ENCODE measurements around the gene KCNK16. TPM values are rescaled to one million over a fixed set of nuclear protein-coding genes. Genes with fewer than 3 reads are reported as not detected.

The KCNK16 gene
- total RNA-seq, 2 donors from 2014 or later: 2.9 TPM; not detected in 1

- Histone ChIP-seq H3K27me3 (no peaks in the 10 kb centered on the region), H3K4me3 (no peak overlapping the region), H3K27ac (no peak overlapping the region), H3K9me3 (no peaks in the 10 kb centered on the region), H3K4me1 (no peaks in the 10 kb centered on the region), H3K36me3 (replicated peaks in 1 of 2; ENCODE audit: insufficient read depth in 1 of 2, low read depth in 2 of 2) (no peaks in the 10 kb centered on the region)
- ATAC-seq (no peak), DNase-seq (no peak)
- intact Hi-C loops (cut with DNase I): no loop called here
- 61 to 84% methylated on average over 3 of the region's 3 CpGs for WGBS, 2 donors
- TF ChIP-seq, protein P1, sequence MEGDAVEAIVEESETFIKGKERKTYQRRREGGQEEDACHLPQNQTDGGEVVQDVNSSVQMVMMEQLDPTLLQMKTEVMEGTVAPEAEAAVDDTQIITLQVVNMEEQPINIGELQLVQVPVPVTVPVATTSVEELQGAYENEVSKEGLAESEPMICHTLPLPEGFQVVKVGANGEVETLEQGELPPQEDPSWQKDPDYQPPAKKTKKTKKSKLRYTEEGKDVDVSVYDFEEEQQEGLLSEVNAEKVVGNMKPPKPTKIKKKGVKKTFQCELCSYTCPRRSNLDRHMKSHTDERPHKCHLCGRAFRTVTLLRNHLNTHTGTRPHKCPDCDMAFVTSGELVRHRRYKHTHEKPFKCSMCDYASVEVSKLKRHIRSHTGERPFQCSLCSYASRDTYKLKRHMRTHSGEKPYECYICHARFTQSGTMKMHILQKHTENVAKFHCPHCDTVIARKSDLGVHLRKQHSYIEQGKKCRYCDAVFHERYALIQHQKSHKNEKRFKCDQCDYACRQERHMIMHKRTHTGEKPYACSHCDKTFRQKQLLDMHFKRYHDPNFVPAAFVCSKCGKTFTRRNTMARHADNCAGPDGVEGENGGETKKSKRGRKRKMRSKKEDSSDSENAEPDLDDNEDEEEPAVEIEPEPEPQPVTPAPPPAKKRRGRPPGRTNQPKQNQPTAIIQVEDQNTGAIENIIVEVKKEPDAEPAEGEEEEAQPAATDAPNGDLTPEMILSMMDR (IDR thresholded peaks at IDR 0.05): no peak
- TF ChIP-seq POLR2A (IDR thresholded peaks at IDR 0.05): no peak
These were observed 47.6 kb downstream of the KCNK16 start for GRCh38 chr6:39274903-39275302.

- Histone ChIP-seq H3K4me3 (no peak overlapping the region), H3K4me1 (no peaks in the 10 kb centered on the region), H3K9me3 (no peaks in the 10 kb centered on the region), H3K36me3 (replicated peaks in 1 of 2; ENCODE audit: insufficient read depth in 1 of 2, low read depth in 2 of 2) (no peaks in the 10 kb centered on the region), H3K27ac (no peak overlapping the region), H3K27me3 (no peaks in the 10 kb centered on the region)
- 71 to 76% methylated on average over 4 of the region's 4 CpGs for WGBS, 2 donors
- DNase-seq (no peak), ATAC-seq (no peak)
- intact Hi-C loops (cut with DNase I): no loop called here
- TF ChIP-seq, protein P1 (IDR thresholded peaks at IDR 0.05): no peak
- no peak for TF ChIP-seq POLR2A (IDR thresholded peaks at IDR 0.05)
These were observed 48.0 kb downstream of the KCNK16 start for GRCh38 chr6:39274471-39274870.

GRCh38 chr6:39273406-39273821 is 49.1 kb downstream of the KCNK16 start:
- DNase-seq: no peak
- Histone ChIP-seq H3K9me3 (no peaks in the 10 kb centered on the region), H3K27ac (no peak overlapping the region), H3K4me3 (no peak overlapping the region), H3K4me1 (no peaks in the 10 kb centered on the region), H3K36me3 (replicated peaks in 1 of 2; ENCODE audit: insufficient read depth in 1 of 2, low read depth in 2 of 2) (no peaks in the 10 kb centered on the region), H3K27me3 (no peaks in the 10 kb centered on the region)
- no peak for ATAC-seq
- TF ChIP-seq POLR2A (IDR thresholded peaks at IDR 0.05): no peak
- TF ChIP-seq, protein P1 (IDR thresholded peaks at IDR 0.05): no peak
- 71 to 84% methylated on average over 6 of the region's 6 CpGs for WGBS, 2 donors
- intact Hi-C loops (cut with DNase I): no loop called here

DNA sequence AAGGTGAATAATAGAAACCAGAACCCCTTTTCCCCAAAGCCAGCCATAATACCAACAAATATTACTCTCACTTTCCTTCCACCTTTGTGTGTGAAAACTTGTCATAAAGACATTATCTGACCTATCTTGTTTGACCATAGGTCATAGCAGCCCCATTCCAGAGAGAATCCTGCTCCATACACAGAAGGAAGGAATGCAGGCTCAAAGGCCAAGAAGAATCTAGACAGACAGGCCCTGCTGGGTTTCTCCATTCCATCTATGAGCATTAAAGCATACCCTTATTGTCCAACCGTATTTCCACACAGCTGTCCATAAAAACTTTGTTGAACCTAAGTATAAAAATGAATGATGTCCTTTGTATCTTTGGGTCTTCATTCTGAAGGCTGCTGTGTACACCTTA is 52.5 kb downstream of the KCNK16 start:
- 64 to 76% methylated on average over 1 of the region's 1 CpG for WGBS, 2 donors
- ATAC-seq (no peak), DNase-seq (no peak)
- no peaks in the 10 kb centered on the region for H3K27me3 ChIP-seq
- H3K36me3 ChIP-seq (replicated peaks in 1 of 2; ENCODE audit: insufficient read depth in 1 of 2, low read depth in 2 of 2): no peaks in the 10 kb centered on the region
- no peak overlapping the region for H3K4me3 ChIP-seq
- no peaks in the 10 kb centered on the region for H3K9me3 ChIP-seq
- no peak overlapping the region for H3K27ac ChIP-seq
- H3K4me1 ChIP-seq: no peaks in the 10 kb centered on the region
- intact Hi-C loops (cut with DNase I): no loop called here
- no peak for TF ChIP-seq POLR2A (IDR thresholded peaks at IDR 0.05)
- TF ChIP-seq, protein P1 (IDR thresholded peaks at IDR 0.05): no peak

- Histone ChIP-seq H3K36me3 (replicated peaks in 1 of 2; ENCODE audit: insufficient read depth in 1 of 2, low read depth in 2 of 2) (no peaks in the 10 kb centered on the region), H3K27ac (no peak overlapping the region), H3K4me1 (no peaks in the 10 kb centered on the region), H3K4me3 (no peak overlapping the region), H3K27me3 (no peaks in the 10 kb centered on the region), H3K9me3 (no peaks in the 10 kb centered on the region)
- ATAC-seq (no peak), DNase-seq (no peak)
- 94 to 96% methylated on average over 3 of the region's 3 CpGs for WGBS, 2 donors
- intact Hi-C loops (cut with DNase I): no loop called here
- no peak for TF ChIP-seq POLR2A (IDR thresholded peaks at IDR 0.05)
- TF ChIP-seq, protein P1 (IDR thresholded peaks at IDR 0.05): no peak
These were observed 53.8 kb downstream of the KCNK16 start for GRCh38 chr6:39268721-39269120.

Measured in body of pancreas (tissue), 4 donors.